Iris pigment epithelial cell (primary cell): ENCODE results near the gene CIDEB.
"Not testable (repeated sequence)": the region's sequence is repeated elsewhere in the genome, so short reads cannot be mapped to it uniquely, and the experiment has no call there.

ENCODE experiments used
- DNase-seq: peaks from one replicate; pipeline ENCODE4 v3.0.0-alpha.2; 2011; ENCODE audit warnings: low read depth

The CIDEB gene, protein sequence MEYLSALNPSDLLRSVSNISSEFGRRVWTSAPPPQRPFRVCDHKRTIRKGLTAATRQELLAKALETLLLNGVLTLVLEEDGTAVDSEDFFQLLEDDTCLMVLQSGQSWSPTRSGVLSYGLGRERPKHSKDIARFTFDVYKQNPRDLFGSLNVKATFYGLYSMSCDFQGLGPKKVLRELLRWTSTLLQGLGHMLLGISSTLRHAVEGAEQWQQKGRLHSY

DNA sequence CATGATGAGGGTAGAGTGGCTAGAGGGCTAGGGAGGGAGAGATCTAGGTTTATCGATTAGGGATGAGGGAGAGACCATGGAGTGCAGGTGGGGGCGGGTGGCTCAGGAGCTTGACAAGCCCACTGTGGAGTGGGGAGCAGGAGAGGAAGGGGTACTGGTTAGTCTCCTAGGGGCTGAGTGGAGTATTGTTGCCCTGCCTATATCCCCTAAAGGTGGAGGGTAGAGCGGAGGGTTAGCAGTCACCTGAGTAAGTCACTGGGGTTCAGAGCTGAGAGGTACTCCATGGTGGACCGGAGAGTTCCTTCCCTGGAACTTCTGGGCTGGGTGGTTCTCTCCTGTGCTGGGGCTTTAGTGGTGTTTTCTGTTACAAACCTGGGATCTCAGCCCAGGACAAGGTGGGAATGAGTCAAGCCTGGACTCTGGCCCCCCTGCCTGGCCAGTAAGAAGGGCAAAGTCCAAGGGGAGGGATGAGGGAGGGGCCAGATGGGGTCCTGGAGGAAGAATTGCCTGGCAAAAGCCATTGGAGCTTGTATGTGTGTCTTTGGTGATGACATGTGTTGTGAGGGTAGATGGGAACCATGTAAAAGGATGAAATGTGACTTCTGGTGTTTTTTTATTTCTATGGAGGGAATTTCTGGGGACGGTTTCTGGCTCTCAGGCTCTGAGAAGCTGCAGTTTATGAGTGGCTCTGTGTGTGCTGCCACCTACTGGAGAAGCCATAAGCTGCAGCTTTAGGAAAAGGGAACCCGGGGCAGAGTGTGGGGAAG lies at the start of gene CIDEB:
TSS of gene CIDEB (minus strand) at position 403 of the 767 bp plus-strand sequence. CDS start at position 284, 119 bp downstream.
- DNase-seq, result peak; percentile 50

DNA sequence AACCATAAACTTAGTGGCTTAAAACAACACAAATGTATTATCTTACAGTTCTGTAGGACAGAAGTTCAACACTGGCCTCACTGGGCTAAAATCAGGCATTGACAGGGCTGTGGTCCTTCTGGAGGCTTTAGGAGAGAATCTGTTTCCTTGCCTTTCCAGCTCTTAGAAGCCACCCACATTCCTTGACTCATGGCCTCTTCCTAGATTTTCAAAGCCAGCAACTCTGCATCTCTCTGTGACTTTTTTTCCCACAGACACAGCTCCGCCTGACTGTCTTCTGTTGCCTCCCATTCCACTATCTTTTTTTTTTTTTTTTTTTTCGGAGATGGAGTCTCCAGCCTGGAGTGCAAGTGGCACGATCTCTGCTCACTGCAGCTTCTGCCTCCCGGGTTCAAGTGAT lies 48.4 kb upstream of the CIDEB start:
- DNase-seq, result no peak

DNA sequence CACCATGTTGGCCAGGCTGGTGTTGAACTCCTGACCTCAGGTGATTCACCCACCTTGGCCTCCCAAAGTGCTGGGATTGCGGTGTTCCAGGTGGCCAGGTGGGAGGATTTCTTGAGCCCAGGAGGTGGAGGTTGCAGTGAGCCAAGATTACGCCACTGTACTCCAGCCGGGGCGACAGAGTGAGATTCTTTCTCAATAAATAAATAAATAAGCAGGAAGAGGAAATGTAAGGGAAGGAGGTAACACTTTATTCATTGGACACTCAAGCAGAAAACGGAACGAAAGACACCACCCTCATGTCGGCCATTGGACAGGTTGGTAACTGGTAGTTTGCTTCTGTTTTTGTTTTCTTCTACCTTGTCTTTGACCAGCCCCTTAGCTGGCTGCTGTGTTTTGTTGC lies 47.2 kb upstream of the CIDEB start:
- DNase-seq, result no peak

DNA sequence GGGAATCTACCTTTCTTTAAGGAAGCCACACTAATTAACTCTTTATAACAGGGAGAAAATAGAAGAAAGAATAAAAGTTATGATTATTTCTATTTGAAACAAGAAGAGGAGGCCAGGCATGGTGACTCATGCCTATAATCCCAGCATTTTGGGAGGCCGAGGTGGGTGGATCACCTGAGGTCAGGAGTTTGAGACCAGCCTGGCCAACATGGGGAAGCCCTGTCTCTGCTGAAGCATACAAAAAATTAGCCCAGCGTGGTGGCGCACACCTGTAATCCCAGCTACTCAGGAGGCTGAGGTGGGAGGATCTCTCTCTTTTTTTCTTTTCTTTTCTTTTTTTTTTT lies 46.7 kb upstream of the CIDEB start:
- DNase-seq, result not testable (repeated sequence)

DNA sequence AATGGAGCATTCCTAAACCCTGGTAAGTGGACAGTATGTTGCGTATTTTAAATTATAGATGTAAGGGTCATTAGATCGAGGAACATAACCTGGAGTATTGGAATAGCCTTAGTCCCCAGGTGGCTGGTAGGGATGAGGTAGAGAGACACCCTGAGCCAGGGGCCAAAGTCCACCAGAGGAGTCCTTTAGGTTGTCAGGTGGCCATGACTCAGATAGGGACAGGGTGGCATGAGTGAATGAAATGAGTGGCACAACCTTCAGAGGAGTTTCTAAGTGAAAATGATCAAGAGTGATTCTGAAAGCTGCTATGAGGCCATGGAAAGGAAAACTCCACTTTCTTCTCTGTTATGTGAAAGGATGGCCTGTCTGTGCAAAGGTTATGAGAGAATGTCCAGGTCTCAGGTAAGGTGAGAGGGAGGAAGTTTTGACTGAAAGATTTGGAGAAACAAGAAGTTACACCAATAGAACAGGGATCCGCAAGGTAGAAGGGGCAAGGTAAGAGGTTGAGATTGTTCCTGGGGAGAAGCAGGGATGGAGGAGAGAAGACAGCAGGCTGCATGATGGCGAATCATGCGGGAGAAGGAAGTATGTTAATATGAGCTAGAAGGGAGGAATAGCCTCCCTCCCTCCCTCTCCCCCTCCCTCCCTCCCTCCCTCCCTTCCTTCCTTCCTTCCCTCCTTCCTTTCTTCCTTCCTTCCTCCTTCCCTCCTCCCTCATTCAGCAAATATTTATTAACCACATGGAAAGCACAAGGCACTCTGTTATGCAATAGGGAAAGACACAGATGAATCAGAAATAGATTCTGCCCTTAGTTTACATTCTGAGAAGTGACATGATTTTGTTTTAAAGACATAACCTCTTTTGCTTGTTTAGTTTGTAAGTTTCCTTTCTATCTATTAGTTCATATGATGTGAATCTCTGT lies 46.0 kb upstream of the CIDEB start:
- DNase-seq, result peak; percentile 77

DNA sequence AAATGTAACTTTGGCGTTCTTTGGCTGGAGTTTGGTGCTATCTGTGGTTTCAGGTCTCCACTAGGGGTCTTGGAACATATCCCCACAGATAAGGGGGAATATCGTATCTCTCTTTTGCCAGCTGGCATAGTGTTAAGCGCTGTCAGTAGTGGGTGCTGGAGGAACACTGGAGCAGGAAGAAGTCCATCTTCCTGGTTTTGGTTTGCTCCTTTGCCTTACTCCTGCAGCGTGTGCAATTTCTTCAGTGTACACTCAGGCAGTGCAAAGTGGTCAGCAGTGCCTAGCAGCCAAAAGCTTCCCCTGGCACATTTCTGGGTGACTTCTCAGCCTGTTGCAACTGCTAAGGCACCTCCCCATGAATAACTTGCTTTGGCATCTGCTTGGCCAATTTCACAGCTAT lies 43.7 kb upstream of the CIDEB start:
- peak; percentile 43 for DNase-seq

DNA sequence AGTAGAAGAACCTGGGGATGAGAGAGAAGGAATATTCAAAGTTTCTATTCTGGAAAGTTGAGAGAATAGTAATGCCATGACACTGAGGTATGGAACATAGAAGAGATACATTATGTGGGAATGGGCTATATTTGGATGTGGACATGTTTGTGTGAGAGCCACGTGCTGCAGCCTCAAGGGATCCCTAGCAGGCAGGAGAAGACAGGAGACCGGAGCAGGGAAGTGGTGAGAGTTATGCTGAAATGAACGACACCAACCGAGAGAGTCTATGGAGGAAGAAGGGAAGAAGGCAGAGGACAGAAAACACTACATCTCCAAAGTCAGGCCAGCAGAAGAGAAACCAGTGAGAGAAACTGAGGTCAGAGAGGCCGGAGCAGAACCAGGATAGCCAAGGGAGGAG lies 42.0 kb upstream of the CIDEB start:
- DNase-seq, result no peak

DNA sequence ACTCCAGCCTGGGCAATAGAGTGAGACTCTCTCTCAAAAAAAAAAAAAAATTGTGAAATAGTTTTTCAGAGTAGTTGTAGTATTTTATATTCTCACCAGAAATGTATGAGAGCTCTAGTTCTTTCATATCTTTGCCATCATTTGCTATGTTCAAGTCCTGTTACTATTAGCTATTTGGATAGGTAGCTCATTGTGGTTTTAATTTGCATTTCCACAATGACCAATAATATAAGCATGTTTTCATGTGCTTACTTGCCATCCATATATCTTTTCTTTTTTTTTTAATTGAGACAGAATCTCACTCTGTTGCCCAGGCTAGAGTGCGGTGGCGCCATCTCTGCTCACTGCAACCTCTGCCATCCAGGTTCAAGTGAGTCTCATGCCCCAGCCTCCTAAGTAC lies 40.4 kb upstream of the CIDEB start:
- DNase-seq, result no peak

DNA sequence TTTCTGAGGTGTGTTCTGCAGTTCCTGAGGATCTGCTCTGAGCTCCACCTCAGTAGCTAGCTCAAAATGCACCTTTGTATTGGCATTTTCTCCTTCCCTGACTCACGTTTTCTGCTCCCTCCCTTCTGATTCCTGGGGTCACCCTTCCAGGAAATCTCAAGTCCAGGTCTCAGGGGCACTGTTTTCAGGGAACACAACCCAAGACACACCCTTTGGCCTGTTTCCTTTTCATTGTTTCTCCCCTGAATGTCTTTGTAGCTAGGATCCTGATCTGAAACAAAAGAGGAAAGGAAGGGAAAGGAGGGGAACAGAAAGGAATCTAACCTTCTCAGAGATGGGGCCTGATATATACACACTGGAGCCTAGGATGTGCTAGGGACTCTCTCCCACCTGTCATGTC lies 39.4 kb upstream of the CIDEB start:
- DNase-seq, result no peak

DNA sequence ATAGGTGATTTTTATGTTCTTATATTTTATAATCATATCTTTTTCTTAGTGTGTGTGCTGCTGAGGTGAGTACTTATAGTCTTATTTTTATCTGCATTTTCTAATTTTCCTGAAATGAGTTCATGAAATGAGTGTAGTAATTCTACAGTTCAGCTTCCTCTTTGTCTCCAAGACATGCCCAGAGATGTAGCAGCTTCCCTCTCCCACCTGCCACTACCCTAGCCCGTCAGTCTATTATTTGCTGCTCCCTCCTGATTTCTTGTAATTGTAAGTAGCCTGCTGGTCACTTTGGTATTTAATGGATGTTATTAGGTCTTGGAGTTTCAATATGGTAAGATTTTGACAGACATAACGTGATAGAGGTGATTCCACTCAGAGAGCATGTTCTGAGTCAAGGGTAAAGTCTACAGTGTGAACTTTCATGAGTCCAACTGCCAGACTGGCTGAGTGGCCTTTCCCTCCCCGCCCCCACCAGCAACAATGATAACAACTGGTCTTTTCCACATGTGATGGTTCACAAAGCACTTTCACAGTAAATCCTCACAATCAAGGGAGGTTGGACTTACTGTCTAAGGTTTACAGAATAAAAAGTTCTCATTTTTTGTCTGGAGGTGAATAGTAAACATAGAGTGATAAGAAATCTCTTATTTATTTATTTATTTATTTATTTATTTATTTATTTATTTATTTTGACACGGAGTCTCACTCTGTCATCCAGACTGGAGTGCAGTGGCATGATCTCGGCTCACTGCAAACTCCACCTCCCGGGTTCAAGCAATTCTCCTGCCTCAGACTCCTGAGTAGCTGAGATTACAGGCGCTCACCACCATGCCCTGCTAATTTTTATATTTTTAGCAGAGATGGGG lies 36.3 kb upstream of the CIDEB start:
- no peak for DNase-seq

DNA sequence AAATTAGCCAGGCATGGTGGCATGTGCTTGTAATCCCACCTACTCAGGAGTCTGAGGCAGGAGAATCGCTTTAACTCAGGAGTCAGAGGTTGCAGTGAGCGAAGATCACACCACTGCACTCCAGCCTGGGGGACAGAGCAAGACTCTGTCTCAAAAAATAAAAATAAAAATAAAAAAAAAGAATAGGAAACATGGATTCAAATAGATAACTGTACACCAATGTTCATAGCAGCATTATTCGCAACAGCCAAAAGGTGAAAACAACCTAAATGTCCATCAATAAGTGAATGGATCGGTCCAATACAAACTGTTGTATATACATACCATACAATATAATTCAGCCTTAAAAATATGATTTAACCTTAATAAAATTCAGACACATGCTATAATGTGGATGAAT lies 35.1 kb upstream of the CIDEB start:
- DNase-seq, result no peak

DNA sequence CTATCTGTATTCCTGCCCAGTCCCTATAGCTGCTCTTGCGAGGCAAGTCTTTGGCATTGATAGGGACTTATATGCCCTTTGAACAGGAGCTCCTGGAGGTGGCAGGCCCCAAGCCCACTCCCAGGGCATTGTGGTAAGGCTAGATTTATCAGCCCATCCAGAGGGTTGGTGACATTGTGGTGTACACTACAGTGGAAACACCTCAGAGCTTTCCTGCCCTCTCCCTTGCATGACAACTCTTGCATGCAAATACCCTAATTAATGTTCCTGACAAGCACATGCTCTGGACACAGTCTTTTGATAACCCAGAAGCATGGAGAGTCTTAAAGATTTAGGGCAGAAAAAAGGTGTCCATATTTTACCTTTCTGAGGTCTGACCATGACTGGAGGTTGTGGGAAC lies 32.8 kb upstream of the CIDEB start:
- no peak for DNase-seq

DNA sequence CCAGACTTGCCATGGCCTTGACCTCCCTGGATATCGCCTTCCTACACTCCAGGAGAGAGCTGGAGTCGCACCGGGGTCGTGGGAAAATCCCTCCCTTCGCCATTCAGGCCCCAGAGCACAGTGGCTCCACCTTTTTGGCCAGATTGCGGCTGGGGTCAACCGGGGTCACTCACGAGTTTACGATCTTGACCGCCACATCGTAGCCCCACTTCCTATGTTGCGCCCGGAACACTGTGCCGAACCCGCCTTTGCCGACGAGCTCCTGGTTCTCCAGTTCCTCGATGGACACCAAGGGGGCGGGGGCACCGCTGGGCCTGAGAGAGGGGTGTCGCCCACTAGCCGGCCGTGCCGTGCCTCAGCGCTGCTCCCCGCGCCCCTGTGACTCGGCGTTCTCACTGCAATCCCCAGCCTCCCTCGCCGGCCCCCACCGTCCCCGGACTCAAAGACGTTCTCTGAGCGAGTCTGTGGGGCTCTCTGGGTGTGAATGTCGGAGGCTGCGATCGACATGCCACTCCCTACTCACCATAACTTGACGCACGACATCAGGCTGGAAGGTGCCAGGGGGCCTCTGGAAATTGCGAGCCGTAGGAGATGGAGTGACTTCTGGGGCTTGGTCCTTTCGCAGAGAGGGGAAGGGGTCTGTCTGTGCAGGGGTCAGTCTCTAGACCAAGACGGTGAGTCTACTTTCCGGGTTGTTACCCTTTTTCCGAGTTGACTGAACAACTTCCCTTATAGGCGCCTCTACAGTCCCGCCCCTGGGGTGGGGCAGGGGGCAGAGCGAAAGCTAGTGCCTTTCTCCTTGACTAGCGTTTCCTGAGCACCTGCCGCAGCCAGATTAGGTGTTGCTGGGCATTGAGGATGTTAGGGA lies 31.7 kb upstream of the CIDEB start, which contains the start of gene RIPK3:
TSS of gene RIPK3 (minus strand) at position 708 of the 868 bp plus-strand sequence. CDS start at position 543, 165 bp downstream.
- DNase-seq, result no peak

DNA sequence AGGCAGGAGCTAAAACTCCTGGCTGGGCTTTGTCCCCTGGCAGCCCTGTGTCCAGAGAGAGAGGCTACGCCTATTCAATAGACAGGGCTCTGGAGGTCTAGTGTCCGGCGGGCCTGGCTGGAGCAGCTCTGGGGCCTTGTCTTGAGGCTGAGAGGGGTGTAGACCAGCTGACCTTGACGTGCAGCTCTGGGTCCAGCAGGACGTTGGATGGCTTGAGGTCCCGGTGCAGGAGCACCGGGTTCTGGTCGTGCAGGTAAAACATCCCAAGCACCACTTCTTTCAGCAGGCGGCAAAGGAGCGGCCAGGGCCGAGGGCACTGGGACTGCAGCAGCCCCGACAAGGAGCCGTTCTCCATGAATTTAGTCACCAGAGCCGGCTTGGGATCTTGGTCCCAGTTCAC lies 31.1 kb upstream of the CIDEB start:
- DNase-seq, result no peak

DNA sequence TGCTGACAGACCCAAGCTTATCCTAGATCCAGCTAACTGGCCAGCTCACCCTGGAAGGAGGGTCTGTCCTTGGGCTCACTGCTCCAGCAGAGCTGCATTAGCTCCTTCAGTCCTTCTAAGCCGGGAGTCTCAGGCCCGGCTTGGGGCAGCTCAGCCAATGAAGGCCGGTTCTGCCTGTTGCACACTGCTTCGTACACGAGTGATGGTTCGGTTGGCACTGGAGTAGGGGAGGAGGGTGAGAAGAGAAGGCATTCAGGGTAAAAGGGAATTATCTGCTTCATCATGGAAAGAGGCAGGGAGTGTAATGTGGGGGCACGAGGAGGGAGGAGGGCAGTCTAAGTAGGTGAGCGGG lies 30.0 kb upstream of the CIDEB start:
- DNase-seq, result no peak

DNA sequence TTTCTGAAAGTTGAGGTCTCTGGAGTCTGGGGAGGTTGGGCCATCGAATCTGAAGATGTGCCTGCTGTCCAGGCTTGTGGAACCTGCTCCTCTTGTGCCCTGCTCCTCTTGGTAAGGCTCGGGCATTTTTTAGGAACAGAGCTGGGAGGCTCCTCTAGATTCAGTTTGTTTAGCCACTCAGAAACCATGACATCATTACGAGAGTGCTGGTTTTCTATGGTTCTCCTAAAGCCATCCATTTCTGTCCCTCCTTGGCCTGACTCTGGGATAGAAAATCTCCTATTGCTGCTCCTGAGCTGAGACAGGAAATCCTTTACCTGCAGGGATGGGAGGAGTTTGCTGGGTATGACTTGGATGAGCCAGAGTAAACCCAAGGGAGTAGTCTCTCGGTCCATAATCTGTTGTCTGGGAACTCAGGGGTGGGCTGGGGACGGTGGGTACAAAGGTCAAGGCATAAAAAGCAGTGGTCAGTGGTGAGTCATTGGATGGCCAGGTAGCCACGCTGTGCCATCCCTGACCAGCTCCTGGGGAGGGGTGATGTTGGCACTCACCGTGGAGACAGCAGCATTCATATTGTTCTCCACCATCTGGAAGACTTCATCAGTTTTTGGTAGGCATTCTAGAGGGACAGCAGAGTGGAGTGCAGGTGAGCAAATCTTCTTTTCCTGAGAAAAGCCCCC lies 29.5 kb upstream of the CIDEB start:
- no peak for DNase-seq

DNA sequence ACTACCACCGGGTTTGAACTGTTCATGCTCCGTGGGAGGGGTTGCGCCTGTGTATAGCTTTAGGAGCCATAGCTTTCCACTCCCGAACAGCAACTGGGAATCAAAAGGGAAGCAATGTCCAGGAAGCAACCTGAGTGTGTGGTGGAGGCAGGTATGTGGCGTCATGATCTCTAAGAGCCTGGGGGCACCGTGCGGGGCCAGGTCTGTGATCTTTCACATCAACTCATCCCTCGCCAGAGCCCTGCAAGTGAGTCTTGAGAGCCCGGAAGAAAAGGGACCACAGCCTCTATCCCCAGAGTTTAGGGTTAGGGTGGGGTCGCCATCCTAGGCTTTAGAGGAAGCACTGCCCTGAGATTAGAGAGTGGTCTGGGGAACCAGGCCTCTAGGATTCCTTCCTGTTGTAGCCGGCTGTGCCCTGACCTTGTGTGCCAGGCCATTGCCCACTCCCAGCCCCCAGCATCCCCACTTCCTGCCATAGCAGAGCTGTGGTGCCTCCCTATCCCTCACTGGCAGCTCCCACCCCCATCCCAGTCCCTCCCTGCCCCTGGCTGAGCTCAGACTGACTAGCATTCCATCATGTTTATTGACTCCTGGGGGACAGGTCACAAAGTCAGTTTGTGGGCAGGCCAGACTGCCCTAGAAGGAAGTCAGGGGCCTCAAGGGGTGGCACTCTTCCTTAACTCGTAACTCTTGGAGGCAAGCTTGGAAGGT lies 27.8 kb upstream of the CIDEB start:
- DNase-seq, result no peak

DNA sequence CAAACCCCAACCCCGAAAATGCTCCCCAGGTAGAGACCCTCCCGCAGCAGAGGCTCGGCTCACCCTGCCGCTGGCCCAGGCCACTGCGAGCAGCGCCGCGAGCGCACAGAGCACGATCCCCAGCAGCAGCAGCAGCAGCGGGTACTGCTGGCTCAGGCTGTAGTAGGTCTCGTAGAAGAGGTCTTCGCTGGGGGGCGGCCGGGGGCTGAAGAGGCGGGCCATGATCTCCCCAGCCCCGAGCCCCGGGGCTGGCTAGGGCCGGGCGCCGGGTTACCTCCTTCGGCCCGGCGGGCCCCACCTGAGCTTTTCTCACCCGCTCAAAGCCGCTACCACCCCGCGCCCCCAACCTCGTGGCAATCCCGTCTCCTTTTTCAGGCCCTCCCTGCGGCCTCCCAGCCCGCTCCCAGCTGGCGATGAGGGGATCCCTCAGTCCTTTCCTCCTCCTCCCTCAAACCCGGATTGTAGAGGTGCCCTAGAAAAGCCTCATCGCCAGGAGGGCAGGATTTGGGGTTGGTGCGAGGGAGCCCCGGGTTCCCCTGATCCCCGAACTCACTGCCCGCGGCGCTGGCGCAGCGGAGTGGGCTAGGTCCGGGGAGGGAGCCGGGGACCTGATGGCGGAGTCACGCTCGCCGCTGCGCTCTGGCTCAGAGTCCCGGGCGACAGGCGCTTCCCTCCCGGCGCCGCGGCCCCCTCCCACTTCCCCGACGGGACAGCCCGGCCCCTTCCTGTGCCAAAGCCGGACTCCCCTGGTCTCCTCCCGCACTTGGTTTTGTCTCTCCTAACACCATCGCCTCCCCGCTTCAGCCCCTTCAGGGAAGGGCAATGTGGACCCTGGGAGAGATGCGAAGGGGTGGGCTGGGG lies 26.9 kb upstream of the CIDEB start, which contains the start of gene ADCY4:
TSS of gene ADCY4 (minus strand) at position 641 of the 861 bp plus-strand sequence. CDS start at position 222, 419 bp downstream.
- no peak for DNase-seq
